ENCODE measurements around the gene SUSD6.

The SUSD6 gene, protein sequence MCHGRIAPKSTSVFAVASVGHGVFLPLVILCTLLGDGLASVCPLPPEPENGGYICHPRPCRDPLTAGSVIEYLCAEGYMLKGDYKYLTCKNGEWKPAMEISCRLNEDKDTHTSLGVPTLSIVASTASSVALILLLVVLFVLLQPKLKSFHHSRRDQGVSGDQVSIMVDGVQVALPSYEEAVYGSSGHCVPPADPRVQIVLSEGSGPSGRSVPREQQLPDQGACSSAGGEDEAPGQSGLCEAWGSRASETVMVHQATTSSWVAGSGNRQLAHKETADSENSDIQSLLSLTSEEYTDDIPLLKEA

DNA sequence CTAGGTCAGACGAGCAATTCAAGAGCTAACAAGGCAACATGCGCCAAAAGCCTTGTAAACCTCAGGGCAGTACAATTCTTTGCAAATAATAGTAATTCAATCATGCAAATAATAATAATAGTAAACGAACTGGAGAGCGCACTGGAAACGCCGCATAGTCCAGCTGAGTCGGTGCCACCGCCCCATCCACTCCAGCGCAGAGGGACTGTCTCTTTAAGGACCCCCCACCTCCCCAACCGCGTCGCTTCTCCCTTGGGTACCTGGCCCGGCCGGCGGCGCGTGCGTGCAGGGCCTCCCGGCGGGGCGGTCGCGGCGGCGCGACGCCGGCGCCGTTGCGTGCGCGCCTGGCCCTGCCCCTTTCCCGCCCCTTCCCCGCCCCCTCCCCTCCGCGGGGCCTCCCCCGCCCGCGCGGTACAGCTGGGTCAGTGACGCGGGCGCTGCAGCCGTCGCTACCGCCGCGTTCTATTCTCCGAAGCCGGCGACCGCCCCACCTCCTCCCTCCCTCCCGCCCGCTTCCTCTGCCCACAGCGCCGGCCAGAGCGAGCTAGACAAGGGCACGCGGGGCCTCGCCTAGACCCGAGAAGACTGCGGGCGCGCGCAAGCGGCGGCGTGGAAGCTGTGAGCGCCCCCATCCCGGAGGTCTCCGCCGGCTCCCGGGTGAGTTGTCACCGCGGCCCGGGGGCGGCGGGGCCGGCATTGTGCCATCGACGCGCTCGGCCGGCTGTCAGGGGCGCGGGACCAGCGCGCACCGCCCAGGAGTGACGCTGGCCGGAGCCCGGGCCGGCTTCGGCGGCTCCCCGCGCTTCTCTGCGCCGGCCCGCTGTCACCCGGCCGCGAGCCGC is at the start of gene SUSD6:
Gene SUSD6, plus strand, starts transcription at position 425 of the 842 bp plus-strand sequence. CDS start 46,997 bp downstream, outside the sequence.
- POLR2A ChIA-PET (ENCODE audit: low non-redundant PET) = interaction anchor here (0.6 kb wide), 1 partner anchor 1176 kb away, joined by 7 read pairs; no protein-coding TSS in a partner anchor
- DNase-seq (ENCODE audit: low spot score) = peak; percentile 91
- H3K27ac ChIP-seq = peak within 1 kb of the TSS; percentile 92
- TF ChIP-seq, protein P1, sequence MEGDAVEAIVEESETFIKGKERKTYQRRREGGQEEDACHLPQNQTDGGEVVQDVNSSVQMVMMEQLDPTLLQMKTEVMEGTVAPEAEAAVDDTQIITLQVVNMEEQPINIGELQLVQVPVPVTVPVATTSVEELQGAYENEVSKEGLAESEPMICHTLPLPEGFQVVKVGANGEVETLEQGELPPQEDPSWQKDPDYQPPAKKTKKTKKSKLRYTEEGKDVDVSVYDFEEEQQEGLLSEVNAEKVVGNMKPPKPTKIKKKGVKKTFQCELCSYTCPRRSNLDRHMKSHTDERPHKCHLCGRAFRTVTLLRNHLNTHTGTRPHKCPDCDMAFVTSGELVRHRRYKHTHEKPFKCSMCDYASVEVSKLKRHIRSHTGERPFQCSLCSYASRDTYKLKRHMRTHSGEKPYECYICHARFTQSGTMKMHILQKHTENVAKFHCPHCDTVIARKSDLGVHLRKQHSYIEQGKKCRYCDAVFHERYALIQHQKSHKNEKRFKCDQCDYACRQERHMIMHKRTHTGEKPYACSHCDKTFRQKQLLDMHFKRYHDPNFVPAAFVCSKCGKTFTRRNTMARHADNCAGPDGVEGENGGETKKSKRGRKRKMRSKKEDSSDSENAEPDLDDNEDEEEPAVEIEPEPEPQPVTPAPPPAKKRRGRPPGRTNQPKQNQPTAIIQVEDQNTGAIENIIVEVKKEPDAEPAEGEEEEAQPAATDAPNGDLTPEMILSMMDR (conservative IDR thresholded peaks at IDR 0.05; ENCODE audit: low read depth) = no peak
- CTCF ChIA-PET = interaction anchor here (0.5 to 0.8 kb wide), 2 partner anchors 27 to 117 kb away, joined by 3 to 5 read pairs; no protein-coding TSS in a partner anchor

DNA sequence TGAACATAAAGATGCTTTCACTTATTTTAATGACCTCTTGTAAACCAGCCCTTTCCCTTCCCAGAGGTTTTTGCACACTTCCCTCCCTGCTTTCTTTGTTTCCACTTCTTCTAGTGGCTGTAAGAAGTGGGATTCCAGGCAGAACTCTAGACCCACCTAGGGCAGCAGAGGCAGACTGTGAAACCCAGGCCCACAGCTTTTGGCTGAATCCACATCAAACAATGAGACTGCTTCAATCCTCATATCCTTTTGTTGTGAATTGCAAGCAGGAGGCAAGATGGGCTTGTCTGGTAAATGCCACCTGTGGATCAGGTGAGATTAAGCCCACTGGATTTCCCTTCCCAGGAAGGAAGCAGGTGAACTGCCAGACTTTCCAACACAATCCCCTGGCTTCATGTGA is 49.5 kb upstream of the SUSD6 start:
- DNase-seq (ENCODE audit: low spot score) = no peak
- ChIA-PET POLR2A (ENCODE audit: low non-redundant PET) (interaction anchor here (0.6 kb wide), 1 partner anchor 9 kb away, joined by 4 read pairs; no protein-coding TSS in a partner anchor), CTCF (interaction anchor here (1.2 kb wide), 1 partner anchor 13 kb away, joined by 8 read pairs; the partner anchor contains the start of gene CCDC177)
- TF ChIP-seq, protein P1 (conservative IDR thresholded peaks at IDR 0.05; ENCODE audit: low read depth) = no peak
- no peak overlapping the region for H3K27ac ChIP-seq

GRCh38 chr14:69567563-69567962 is 43.8 kb upstream of the SUSD6 start:
- ChIA-PET CTCF (no interaction called here), POLR2A (ENCODE audit: low non-redundant PET) (no interaction called here)
- no peak for DNase-seq (ENCODE audit: low spot score)
- TF ChIP-seq, protein P1 (conservative IDR thresholded peaks at IDR 0.05; ENCODE audit: low read depth) = no peak
- no peak overlapping the region for H3K27ac ChIP-seq

DNA sequence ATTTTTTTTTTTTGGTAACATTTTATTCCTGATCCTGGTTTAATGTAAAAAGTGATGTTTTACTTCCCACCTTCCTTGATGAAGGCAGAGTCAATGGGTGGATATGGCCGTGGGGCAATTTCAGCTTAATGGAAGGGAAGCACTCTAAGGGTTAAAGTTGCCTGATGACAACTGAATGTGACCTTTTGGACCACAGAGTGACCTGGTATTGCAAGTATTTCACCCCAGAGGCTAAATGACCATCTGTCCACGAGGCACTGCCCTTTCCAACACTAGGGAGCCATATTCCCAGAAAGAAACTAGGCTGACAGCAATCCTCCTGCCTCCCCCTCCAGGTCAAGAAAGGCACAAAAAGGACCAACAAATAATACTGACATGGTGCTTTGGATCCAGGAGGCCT is 41.5 kb upstream of the SUSD6 start:
- no peak for DNase-seq (ENCODE audit: low spot score)
- CTCF ChIA-PET = interaction anchor here (0.6 to 1.4 kb wide), 2 partner anchors 13 to 34 kb away, joined by 3 read pairs; no protein-coding TSS in a partner anchor
- H3K27ac ChIP-seq = no peak overlapping the region
- POLR2A ChIA-PET (ENCODE audit: low non-redundant PET) = no interaction called here
- TF ChIP-seq, protein P1 (conservative IDR thresholded peaks at IDR 0.05; ENCODE audit: low read depth) = no peak

GRCh38 chr14:69570836-69571330 is 40.5 kb upstream of the SUSD6 start:
- H3K27ac ChIP-seq = no peak overlapping the region
- CTCF ChIA-PET = interaction anchor here (1.9 kb wide), 1 partner anchor 35 kb away, joined by 11 read pairs; no protein-coding TSS in a partner anchor
- TF ChIP-seq, protein P1 (conservative IDR thresholded peaks at IDR 0.05; ENCODE audit: low read depth) = no peak
- POLR2A ChIA-PET (ENCODE audit: low non-redundant PET) = interaction anchor here (0.6 kb wide), 1 partner anchor 9 kb away, joined by 4 read pairs; no protein-coding TSS in a partner anchor
- DNase-seq (ENCODE audit: low spot score) = no peak

GRCh38 chr14:69571449-69572029 is 39.9 kb upstream of the SUSD6 start:
- DNase-seq (ENCODE audit: low spot score) = no peak
- ChIA-PET POLR2A (ENCODE audit: low non-redundant PET) (no interaction called here), CTCF (interaction anchor here (1.5 to 1.9 kb wide), 2 partner anchors 36 to 156 kb away, joined by 6 to 11 read pairs; no protein-coding TSS in a partner anchor)
- TF ChIP-seq, protein P1 (conservative IDR thresholded peaks at IDR 0.05; ENCODE audit: low read depth) = no peak
- H3K27ac ChIP-seq = no peak overlapping the region

Measured in RWPE1 (cell line).